ENCODE measurements around the gene MANEA.
A peak's percentile ranks its signal among the peaks of the same experiment; 100 is the strongest.
"Not testable (repeated sequence)": the region's sequence is repeated elsewhere in the genome, so short reads cannot be mapped to it uniquely, and the experiment has no call there.

Gene MANEA

GRCh38 chr6:95577304-95578105, at the start of gene MANEA:
Gene MANEA (plus strand): TSS chr6:95577535. CDS start chr6:95586440, 8,905 bp downstream.
- peak; percentile 72 for DNase-seq

GRCh38 chr6:95529762-95530161, 47.6 kb upstream of the MANEA start:
- no peak for DNase-seq

GRCh38 chr6:95530176-95530819, 47.0 kb upstream of the MANEA start:
- DNase-seq: no peak

- no peak for DNase-seq
These were observed 33.5 kb upstream of the MANEA start for GRCh38 chr6:95543798-95544197.

GRCh38 chr6:95544517-95545225, 32.7 kb upstream of the MANEA start:
- no peak for DNase-seq

GRCh38 chr6:95545226-95545625, 32.1 kb upstream of the MANEA start:
- no peak for DNase-seq

- DNase-seq: no peak
These were observed 31.6 kb upstream of the MANEA start for GRCh38 chr6:95545686-95546085.

- no peak for DNase-seq
These were observed 31.2 kb upstream of the MANEA start for GRCh38 chr6:95546148-95546547.

GRCh38 chr6:95547043-95547442, 30.3 kb upstream of the MANEA start:
- DNase-seq: no peak

GRCh38 chr6:95548188-95548786, 29.0 kb upstream of the MANEA start:
- DNase-seq: no peak

- no peak for DNase-seq
These were observed 25.5 kb upstream of the MANEA start for GRCh38 chr6:95551678-95552324.

- no peak for DNase-seq
These were observed 23.5 kb upstream of the MANEA start for GRCh38 chr6:95553880-95554279.

GRCh38 chr6:95560956-95561355, 16.4 kb upstream of the MANEA start:
- DNase-seq: not testable (repeated sequence)

- no peak for DNase-seq
These were observed 7.8 kb upstream of the MANEA start for GRCh38 chr6:95569560-95569959.

- no peak for DNase-seq
These were observed 5.2 kb upstream of the MANEA start for GRCh38 chr6:95572098-95572497.

- no peak for DNase-seq
These were observed 2.5 kb upstream of the MANEA start for GRCh38 chr6:95574811-95575210.

- DNase-seq: no peak
These were observed 927 bp upstream of the MANEA start for GRCh38 chr6:95576218-95576997.

- no peak for DNase-seq
These were observed 384 bp upstream of the MANEA start for GRCh38 chr6:95576998-95577303.

- no peak for DNase-seq
These were observed 723 bp downstream of the MANEA start for GRCh38 chr6:95578106-95578410.

- no peak for DNase-seq
These were observed 3.7 kb downstream of the MANEA start for GRCh38 chr6:95581073-95581472.

GRCh38 chr6:95584226-95584625, 6.9 kb downstream of the MANEA start:
- DNase-seq: not testable (repeated sequence)

- no peak for DNase-seq
These were observed 10.7 kb downstream of the MANEA start for GRCh38 chr6:95587989-95588388.

All from activated gamma-delta T cell treated with Interleukin-2 at 50 U/mL for 16 hours (primary cell).